Lower leg skin (tissue), 3 donors: ENCODE results near the gene CTSZ.

ENCODE experiments used
- POLR2A ChIP-seq, 2 donors: fragments of 450-650 bp; IDR thresholded peaks; one replicate each; pipeline ENCODE4 v1.6.1; 2016 to 2017; ENCODE audit warnings: antibody characterized with exemption in 2 of 2, mild to moderate bottlenecking in 1 of 2, moderate library complexity in 1 of 2
- TF ChIP-seq, protein P1 (sequence below), 3 donors: fragments of 450-650 bp; IDR thresholded peaks; one replicate each; pipeline ENCODE4 v1.5.1; 2016; ENCODE audit warnings: antibody characterized with exemption in 3 of 3, mild to moderate bottlenecking in 3 of 3, moderate library complexity in 2 of 3

DNA sequence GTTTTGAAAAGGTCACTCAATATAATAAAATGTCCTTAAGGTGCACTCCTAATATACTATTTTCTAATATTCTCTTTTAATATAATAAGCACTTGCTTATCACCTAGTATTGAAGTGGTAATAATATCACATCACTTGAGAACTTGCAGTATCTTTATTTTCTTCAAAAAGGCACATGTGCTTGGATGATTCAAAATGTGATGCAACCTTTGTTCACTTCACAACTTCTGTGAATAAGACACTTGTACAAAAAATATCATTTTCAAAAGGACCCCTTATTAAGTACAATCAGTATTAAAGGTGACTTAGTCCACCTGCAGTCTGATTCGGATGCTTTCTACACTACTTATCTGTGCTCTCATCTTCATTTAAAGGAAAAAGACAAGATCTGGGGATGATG, 32.2 kb upstream of the CTSZ start:
- TF ChIP-seq, protein P1, sequence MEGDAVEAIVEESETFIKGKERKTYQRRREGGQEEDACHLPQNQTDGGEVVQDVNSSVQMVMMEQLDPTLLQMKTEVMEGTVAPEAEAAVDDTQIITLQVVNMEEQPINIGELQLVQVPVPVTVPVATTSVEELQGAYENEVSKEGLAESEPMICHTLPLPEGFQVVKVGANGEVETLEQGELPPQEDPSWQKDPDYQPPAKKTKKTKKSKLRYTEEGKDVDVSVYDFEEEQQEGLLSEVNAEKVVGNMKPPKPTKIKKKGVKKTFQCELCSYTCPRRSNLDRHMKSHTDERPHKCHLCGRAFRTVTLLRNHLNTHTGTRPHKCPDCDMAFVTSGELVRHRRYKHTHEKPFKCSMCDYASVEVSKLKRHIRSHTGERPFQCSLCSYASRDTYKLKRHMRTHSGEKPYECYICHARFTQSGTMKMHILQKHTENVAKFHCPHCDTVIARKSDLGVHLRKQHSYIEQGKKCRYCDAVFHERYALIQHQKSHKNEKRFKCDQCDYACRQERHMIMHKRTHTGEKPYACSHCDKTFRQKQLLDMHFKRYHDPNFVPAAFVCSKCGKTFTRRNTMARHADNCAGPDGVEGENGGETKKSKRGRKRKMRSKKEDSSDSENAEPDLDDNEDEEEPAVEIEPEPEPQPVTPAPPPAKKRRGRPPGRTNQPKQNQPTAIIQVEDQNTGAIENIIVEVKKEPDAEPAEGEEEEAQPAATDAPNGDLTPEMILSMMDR (IDR thresholded peaks at IDR 0.05) = no peak
- no peak for TF ChIP-seq POLR2A (IDR thresholded peaks at IDR 0.05)
